Measurements from ENCODE around the gene MIOS.
"Not testable (repeated sequence)": the region's sequence is repeated elsewhere in the genome, so short reads cannot be mapped to it uniquely, and the experiment has no call there.

The MIOS gene

GRCh38 chr7:7554649-7555575, 11.8 kb upstream of the MIOS start:
- DNase-seq, result no peak

- no peak for DNase-seq
These were observed 9.8 kb upstream of the MIOS start for GRCh38 chr7:7556852-7557251.

GRCh38 chr7:7557252-7557651, 9.4 kb upstream of the MIOS start:
- DNase-seq, result no peak

GRCh38 chr7:7561591-7561990, 5.1 kb upstream of the MIOS start:
- not testable (repeated sequence) for DNase-seq

- DNase-seq, result no peak
These were observed 3.9 kb upstream of the MIOS start for GRCh38 chr7:7562736-7563135.

GRCh38 chr7:7563269-7563668, 3.4 kb upstream of the MIOS start:
- no peak for DNase-seq

GRCh38 chr7:7563813-7564212, 2.9 kb upstream of the MIOS start:
- no peak for DNase-seq

GRCh38 chr7:7564323-7564780, 2.3 kb upstream of the MIOS start:
- no peak for DNase-seq

GRCh38 chr7:7565018-7565680, 1.5 kb upstream of the MIOS start:
- DNase-seq, result no peak

GRCh38 chr7:7565746-7566650, 686 bp upstream of the MIOS start:
- DNase-seq, result no peak

GRCh38 chr7:7567898-7568531, 1.3 kb downstream of the MIOS start:
- DNase-seq, result no peak

- no peak for DNase-seq
These were observed 1.9 kb downstream of the MIOS start for GRCh38 chr7:7568553-7568952.

- no peak for DNase-seq
These were observed 2.4 kb downstream of the MIOS start for GRCh38 chr7:7569081-7569527.

GRCh38 chr7:7569615-7570014, 2.9 kb downstream of the MIOS start:
- DNase-seq, result no peak

GRCh38 chr7:7570584-7570983, 3.9 kb downstream of the MIOS start:
- DNase-seq, result no peak

- no peak for DNase-seq
These were observed 7.0 kb downstream of the MIOS start for GRCh38 chr7:7573701-7574100.

- no peak for DNase-seq
These were observed 9.7 kb downstream of the MIOS start for GRCh38 chr7:7576344-7576743.

- DNase-seq, result no peak
These were observed 11.2 kb downstream of the MIOS start for GRCh38 chr7:7577888-7578287.

- no peak for DNase-seq
These were observed 13.0 kb downstream of the MIOS start for GRCh38 chr7:7579638-7580037.

- DNase-seq, result no peak
These were observed 15.0 kb downstream of the MIOS start for GRCh38 chr7:7581531-7582179.

- DNase-seq, result no peak
These were observed 15.9 kb downstream of the MIOS start for GRCh38 chr7:7582596-7582995.

GRCh38 chr7:7583731-7584130, 17.0 kb downstream of the MIOS start:
- no peak for DNase-seq

Data from activated naive CD4-positive, alpha-beta T cell (primary cell).